SH-SY5Y (cell line): Measurements from ENCODE around the gene EVC2.

Experiments used
- GATA2 ChIP-seq: IDR thresholded peaks from 2 replicates; pipeline ENCODE4 v1.6.1; 2011; ENCODE audit warnings: mild to moderate bottlenecking, low read depth, low read length
- GATA3 ChIP-seq: IDR thresholded peaks from 2 replicates; pipeline ENCODE4 v1.6.1; 2011; ENCODE audit warnings: low read depth, mild to moderate bottlenecking, low read length, moderate library complexity

GRCh38 chr4:5666741-5667140, 41.6 kb downstream of the EVC2 start:
- TF ChIP-seq GATA3 = no peak
- no peak for TF ChIP-seq GATA2
